Fibroblast of skin of abdomen (primary cell): ENCODE measurements around the gene CXCR3.
A peak's percentile ranks its signal among the peaks of the same experiment; 100 is the strongest.
"Not testable (repeated sequence)": the region's sequence is repeated elsewhere in the genome, so short reads cannot be mapped to it uniquely, and the experiment has no call there.

Source experiments
- DNase-seq: peaks from one replicate; pipeline ENCODE4 v3.0.0-alpha.2; 2013

The CXCR3 gene

DNA sequence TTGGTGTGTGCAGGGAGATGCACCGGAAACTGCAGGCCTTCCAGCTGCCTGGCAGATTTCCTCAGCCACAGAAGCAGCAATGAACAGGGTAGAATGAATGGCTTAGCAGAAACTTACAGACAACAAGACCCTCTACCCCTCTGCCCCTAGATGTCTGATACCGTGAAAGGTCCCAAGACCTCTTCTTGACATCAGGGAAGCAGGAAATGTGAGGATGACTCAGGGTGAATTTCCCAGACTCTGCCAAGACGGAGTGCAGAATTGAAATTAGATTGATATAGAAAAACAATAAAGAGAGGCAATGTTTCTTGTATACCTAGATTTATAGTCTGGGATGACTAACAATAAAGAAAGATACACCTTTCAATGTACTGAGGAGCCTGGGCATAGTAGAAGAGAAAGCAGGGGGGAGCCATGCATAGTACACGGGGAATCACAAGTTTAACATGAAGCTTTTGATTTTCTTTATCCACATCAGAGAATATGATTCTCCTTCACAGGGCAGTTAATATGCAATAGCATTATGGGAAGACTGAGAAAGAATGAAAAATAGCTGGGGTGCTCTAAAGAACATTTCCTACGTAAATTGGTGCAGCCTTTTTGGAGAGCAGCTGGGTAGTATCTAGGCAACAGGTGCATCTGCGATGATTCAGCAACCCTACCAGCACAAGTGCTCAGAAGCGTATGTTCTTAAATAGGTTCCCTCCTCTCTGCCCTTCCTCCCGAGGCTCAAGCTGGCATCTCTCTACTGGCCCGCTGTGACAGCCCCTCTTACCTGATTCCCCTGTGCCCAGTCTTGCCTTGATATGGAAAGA lies 18.3 kb upstream of the CXCR3 start:
- no peak for DNase-seq

DNA sequence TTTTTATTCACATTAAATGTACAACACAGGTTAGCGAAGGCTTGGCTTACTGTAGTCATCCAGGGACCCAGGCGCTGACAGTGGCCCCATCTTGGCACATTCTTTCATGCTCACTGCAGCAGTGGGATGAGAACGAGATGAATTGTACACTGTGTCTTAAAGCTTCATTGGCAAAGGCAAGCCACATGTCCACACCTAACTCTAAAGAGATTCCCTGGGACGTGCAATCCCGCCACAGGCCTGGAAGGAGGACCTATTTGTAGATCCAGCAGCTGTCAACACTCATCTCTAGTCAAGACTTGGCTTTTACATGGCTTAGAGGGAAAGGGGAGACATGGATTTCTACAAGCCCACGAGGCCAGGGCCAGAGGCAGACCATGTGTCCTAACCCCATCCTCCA lies 16.1 kb upstream of the CXCR3 start:
- no peak for DNase-seq

DNA sequence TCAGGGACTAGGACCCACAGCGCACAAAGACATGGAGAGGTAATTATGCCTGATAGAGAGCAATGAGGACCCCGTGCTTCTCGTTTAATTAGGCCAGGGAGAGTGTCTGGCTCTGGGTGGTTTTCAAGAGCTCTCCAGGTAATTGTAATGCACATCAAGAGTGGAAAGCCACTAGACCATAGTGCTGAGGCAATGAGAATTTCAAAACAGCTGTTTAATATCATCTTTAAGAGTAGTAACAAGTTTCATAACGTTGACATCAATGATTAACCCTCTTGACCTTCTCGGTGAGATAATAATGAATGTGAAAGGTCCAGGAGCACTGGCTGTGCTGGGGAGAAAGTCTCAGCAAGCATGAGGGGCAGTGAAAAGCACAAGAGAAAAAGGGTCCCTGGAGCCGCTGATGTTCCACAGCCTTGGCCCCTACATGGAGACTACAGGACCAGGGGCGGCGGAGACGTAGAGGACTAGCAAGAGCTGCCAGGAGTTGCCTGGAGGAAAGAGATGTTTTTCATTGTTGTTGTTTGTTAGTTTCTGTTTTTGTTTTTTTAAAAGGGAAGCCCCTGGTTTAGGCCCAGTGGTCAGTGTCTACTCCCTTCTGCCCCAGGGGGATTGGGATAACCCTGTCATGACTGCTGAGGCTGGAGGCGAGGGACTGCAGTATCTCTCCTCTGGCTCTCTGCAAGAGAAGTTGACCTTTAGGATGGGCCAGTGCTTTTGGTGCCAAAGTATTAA lies 14.8 kb upstream of the CXCR3 start:
- no peak for DNase-seq

DNA sequence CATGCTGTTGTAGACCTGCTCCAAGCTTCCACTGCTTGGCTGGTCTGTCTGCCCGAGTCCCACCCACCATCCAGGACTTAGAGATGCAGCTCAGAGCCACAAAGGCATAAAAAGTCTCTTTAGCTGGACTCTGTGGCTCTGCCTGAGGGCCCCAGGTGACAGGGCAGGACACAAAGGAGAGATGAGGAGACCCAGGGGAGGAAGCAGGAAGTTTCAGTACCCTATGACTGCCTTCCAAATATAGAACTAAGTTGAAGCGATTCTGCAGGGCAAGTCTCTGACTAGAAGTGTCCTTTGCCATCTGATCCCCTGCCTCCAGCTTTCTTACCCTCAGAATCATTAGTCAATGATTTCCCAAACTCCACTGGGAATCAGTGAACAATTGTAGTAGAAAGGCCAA lies 11.2 kb upstream of the CXCR3 start:
- DNase-seq = no peak

DNA sequence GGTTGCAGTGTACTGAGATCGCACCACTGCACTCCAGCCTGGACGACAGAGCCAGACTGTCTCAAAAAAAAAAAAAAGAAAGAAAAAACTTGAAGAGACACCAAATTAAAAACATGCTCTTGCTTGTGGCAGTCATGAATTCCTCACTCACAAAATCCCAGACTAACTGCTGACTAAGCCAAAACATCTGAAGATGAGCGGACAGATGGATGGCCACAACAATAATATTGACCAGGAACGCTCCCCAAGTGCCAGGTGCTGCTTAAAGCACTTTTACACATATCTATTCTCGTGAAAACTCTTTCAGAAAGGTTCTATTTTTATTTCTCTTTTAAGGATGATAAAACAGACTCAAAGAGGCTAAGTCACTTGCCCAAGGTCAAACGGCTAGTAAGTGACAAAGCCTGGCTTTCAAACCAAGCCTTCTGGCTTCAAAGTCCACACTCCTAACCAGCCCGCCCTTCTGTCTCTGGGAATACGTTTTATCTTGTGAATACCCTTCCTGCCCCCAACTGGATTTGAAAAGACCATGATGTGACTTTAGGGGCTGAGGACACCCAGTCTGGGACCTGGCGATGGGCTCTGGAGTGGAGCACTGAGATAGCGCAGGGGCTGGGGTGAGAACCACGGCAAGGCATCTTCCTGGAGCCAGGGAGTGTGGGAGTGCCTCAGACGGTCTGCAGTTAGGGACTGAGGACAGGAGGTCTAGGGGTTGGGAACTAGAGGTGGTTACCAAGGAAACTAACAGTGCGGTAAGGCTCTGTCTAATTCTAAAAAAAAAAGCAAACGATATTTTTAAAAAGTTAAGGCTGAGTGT lies 9.5 kb upstream of the CXCR3 start:
- DNase-seq = peak; percentile 28

DNA sequence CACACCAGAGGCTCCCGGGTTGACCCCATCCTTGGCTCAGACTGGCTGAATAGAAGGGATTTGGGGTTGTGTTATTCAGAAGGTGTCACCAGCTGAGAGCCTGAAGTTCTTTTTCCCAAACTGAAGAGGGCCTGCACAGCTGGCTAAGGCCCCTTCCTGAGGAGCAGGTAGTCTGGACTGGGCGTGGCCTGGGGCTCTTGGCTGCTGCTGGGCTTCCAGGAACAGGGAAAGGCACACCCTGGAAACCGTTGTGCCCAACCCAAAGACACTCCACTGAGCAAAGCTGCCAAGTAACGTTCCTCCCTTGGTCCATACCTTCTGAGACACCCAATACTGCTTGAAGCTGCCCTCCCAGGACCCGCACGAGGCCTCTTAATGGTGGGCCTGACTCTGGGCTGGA lies 8.3 kb upstream of the CXCR3 start:
- DNase-seq = no peak

DNA sequence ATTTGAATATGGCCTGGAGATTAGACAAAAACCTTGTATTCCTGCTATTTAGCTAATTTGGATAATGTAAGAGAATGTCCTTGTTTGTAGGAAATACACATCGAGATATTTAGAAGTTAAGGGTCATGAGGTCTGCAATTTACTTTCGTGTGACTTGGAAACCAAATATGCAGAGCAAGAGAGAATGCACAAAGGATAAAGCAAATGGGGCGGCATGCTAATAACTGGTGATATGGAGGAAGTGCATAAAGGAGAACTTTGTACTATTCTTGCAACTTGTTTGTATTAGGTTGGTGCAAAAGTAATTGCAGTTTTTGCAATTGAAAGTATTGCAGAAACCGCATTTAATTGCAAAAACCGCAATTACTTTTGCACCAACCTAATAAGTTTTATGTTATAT lies 7.2 kb upstream of the CXCR3 start:
- no peak for DNase-seq

DNA sequence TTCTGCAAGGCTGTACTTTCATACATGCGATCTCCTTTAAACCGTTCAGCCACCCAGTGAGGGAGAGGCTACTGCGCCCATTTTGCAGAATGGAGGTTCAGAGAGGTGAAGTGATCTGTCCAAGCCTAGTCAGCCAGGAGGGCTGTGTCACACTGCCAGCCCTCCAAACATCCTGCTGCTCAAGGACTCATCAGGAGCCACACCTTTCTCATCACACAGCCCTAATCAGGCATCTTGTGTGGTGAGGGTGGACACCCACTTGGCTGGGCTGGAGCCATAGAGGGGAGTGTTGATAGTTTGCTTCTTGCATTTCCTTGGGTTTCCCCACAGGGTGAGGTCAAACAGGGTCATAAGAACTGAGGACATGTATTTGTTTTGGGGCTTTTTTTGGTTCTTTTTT lies 5.4 kb upstream of the CXCR3 start:
- no peak for DNase-seq

DNA sequence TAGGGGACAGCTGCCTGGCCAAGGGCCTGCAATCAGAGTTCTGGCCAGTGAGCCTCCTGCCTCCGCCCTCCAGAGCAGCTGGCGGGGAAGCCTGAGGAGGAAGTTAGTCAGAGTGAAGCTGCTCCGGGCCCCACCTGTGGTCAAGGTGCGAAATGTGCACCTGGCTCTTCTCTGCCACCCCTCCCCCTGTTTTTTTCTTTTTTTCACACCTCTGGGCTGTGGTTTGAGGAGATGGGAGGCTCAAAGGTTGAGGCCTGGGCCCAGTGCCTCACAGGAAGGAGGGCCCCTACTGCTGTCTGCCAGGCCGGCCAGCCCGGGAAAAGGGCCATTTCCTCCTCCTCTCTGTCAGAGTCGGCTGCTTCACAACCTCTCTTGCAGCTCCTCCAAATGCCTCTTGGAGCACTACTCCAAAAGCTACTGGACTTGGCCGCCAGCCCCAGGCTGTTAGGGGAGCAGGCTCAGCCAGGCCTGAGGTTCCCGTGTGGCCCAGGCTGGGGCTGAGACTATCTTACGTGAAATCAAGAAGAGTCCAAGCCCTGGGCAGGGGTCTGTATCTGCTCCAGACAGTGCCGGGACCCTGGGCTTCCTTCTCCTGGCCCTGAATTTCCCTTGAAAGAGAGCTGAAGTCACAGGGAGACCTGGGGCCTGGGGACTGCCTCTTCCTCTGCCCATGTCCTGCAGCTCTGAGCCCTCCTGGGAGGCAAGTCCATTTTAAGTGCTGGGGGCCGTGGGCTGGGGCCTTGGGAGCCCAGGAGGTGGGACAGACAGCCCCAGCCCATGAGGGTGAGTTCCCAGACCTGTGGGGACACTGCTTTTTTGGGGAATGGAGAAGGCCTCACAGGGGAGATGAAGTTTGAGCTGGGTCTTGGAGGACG lies 4.5 kb upstream of the CXCR3 start:
- peak; percentile 70 for DNase-seq

DNA sequence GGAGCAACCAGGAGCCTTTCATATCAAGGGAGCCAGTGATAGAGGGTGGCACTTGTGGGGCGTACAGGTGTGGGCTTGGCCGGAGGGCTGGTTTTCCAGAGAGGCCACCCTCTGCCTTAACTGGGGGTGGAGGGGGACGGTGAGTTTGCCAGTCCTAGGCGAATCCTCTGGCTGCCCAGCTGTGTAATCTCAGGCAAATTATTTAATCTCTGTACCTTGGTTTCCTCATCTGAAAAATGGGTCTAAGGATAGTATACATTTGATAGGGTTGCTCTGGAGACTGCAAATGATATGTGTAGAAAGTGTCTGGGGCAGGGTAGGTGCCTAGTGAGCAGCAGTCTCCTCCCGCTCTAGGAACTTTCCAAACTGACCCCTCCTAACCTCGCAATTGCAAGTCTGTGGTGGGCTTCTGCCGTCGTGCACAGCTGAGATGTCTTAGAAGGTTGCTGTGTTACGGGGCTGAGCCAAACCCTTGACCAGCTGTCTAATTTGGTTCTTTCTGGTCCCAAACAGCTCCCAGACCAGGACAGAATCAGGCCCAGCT lies 3.8 kb upstream of the CXCR3 start:
- no peak for DNase-seq

DNA sequence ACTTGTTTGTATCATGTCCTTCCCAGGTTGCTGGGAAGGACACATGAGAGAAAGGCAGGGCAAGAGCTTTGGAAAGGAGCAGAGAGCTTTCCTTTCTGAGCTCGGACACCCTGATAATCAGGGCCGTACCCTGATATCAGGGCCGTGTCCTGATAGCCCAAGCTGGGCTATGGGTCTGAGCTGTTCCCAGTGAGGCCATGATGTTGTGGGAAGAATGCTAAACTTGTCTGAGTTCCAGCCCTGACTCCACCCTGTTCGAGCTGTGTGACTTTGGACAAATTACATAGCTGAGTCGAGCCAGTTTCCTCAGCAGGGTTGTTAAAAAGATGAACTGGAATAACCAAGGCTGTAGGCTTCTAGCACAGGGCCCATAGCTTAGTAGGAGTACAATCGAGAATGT lies 3.3 kb upstream of the CXCR3 start:
- DNase-seq = no peak

DNA sequence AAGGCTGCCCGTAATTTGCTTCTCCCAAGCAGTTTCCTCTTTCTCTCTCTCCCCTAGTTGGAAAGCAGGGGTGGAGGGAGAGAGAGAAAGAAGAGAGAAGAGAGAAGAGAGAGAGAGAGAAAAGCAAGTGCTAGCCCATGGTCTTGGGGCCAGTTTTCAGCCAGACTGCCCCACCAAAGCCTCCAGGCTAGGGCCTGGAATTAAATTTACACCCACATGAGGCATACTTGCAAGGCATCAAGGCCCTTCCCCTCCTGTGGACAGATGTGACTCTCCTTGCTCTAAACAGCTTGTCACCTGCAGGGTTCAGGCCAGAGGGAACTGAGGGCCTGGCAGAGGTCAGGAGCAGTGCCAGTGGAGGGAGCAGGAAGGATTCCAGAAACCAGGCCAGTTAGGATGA lies 1.7 kb upstream of the CXCR3 start:
- no peak for DNase-seq

DNA sequence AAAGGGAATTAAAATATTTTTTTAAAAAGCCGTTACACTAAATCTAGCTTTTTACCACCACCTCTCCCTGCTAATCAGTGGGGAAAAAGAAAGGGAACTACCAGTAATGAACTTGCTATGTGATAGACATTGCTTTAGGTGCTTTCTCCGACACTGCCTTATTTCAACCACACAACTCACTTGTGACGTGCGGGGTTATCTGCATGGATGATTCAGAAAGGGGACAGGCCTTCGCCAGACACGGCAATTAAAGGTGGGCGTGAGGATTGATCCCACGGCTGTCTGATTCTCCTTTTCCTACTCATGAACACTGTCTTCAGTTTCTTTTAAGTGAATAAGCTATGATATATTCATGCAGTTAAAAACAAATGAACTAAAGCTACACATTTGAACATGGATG lies 882 bp upstream of the CXCR3 start:
- DNase-seq = no peak

DNA sequence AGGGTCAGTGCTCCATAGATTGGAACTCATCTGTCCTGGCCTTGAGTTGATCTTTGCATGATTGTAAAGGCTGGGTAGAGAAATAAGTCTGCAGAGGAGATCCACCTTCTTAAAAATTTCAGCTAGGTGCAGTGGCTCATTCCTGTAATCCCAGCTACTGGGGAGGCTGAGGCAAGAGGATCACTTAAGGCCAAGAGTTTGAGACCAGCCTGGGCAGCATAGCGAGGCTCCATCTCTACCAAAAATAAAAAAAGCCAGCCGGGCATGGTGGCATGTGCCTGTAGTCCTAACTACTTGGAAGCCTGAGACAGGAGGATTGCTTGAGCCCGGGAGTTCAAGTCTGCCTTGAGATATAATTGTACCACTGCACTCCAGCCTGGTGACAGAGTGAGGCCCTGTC lies 476 bp upstream of the CXCR3 start:
- no peak for DNase-seq

DNA sequence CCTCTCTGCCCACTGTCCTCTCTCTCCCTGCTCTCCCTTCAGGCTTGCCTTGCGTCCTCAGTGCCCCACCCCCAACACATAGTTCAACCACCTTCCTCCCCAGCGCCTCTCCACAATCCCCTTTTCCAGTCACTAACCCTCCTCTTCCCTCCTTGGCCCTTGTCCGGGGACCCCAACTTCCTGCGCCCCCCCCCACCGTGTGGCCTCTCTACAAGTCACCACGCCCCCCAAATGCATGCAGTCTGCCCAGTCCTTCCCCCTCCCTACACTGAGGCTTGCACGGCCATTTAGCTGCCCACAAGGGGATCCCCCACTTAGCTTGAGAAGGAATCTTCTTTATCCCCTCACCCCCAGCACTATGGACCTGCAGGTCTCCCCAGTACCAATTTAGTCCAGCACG lies 569 bp downstream of the CXCR3 start:
- no peak for DNase-seq

DNA sequence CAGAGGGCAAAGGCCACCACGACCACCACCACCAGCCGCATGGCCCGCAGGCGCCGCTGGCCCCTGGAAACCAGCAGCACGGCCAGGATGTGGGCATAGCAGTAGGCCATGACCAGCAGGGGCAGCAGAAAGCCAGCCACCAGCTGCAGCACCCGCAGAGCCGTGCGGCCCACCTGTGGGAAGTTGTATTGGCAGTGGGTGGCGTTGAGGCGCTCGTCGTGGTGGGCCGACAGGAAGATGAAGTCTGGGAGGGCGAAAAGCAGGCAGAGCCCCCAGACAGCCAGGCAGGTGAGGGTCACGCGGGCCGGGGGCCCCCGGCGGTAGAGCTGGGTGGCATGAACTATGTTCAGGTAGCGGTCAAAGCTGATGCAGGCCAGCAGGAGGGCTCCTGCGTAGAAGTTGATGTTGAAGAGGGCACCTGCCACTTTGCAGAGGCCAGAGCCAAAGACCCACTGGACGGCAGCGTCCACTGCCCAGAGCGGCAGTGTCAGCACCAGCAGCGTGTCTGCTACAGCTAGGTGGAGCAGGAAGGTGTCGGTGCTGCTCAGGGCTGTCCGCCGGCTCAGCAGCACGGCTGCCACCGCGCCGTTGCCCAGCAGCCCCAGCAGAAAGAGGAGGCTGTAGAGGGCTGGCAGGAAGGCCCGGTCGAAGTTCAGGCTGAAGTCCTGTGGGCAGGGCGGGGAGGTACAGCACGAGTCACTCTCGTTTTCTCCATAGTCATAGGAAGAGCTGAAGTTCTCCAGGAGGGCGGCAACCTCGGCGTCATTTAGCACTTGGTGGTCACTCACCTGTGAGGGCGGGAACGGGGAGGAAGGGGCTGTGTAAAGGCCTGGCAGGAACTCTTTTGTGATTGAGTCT lies 1.4 kb downstream of the CXCR3 start:
- DNase-seq = no peak

DNA sequence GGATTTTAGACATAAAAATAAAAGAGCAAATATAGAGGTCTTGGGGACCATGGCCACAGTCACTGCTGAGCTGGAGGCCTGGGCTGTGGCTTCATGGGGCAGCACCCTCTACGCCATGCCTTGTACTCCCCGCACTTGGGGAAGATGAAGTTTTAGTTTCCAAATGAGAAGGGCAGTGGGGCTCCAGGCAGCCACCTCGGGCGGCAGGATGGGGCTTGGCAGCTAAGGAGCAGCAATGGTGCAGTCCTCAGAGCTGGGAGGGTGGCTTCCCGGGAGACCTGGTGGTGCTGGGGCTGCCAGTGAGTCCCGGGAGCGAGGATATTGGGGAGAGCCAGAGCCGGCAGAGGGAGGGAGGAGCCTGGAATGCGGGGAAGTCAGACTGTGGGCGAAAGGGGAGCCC lies 2.4 kb downstream of the CXCR3 start:
- no peak for DNase-seq

DNA sequence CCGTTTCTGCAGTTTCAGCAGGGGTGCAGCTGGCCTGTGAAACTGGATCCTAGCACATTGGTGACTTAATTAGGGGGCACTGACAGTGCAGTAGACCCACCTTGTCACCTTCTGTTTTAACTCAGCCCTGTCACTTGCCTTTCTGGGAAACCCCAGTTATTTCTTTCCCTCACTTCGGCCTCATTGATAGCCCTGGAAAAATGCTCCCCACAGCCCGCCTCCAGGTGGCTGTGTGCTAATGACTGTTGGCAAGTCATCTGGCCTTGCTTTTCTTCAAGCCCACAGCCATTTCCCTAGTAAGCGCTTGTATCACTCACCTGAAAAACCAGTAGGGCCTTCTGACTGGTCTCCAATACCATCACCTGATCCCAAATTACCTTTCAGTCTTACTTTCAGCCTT lies 3.3 kb downstream of the CXCR3 start:
- DNase-seq = no peak

DNA sequence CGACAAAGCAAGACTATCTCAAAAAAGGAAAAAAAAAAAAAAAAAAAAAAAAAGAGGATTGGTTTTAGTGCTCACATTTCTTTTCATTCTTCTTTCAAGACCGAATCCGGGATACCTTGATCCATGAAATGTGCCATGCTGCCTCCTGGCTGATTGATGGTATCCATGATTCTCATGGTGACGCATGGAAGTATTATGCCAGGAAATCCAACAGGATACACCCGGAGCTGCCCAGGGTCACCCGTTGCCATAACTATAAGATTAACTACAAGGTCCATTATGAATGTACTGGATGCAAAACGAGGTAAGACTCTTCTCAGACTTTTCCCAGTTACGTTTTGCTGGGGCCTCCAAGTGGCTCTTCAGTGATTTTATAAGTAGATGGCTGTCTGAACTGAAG lies 6.1 kb downstream of the CXCR3 start:
- no peak for DNase-seq

DNA sequence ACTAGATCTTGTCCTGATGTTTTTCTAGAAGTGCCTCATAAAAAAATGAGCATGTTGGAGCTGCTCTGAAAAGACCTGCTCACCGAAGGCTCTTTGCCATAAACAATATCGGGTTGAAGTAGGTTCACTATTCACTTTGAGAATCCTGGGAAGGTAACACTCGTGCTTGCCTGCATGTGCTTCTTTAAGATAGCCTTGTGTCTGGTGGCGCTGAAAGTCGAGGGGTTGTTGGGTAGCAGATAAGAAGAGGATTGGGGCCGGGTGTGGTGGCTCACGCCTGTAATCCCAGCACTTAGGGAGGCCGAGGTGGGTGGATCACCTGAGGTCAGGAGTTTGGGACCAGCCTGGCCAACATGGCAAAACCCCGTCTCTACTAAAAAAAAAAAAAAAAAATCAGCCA lies 6.6 kb downstream of the CXCR3 start:
- not testable (repeated sequence) for DNase-seq

DNA sequence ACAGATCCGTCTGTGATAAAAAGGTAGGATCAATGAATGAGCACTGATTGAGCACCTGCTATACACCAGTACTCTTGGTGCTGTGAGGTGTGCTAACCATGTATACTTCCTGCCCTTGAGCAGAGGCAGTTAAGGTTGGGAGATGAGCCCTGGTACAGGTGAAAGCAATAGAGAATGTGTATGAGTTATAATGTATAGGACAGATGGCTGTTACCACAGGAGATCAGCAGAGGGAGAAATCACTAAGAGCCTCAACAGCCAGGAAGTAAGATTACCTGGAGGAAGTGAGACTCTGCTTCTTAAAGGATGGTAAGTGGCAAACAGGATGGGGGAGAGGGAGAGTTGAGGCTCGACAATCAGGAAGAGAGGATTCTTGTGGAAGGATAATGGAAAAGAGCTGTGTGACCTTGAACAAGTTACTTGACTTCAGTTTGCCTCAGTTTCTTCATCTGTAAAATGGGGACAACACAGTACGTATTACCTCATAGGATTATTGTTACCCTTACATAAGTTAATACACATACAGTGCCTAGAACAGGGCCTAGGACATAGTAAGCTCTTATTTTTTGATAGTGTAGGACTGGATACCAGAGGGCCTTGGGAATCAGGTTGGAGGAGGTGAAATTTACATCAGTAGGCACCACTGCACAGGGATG lies 9.1 kb downstream of the CXCR3 start:
- no peak for DNase-seq
